PC-9 (cell line): ENCODE results near the gene TTC39B. TPM values are rescaled to one million over a fixed set of nuclear protein-coding genes. Genes with fewer than 3 reads are reported as not detected.
A peak's percentile ranks its signal among the peaks of the same experiment; 100 is the strongest.

ENCODE experiments used
- BruUV-seq: library from RNA; stranded (reverse); fragments of 400-500 nt; replicated peaks from 2 replicates; lab custom pipeline; 2021; lab: Mats Ljungman, UMichigan
- CTCF ChIA-PET: fragments of 300-600 bp; sonication (Branson Sonifier 250); formaldehyde crosslinking; loops from one replicate; lab custom pipeline; 2022; ENCODE audit warnings: antibody characterized with exemption; lab: Charles Lee
- POLR2A ChIA-PET: fragments of 300-600 bp; sonication (Branson Sonifier 250); formaldehyde crosslinking; loops from one replicate; lab custom pipeline; 2022; ENCODE audit warnings: antibody characterized with exemption; ENCODE audit not compliant: unreplicated experiment; lab: Charles Lee
- DNase-seq, 2 experiments: peaks; one replicate each; pipeline versions ENCODE4 v3.0.0 to v3.0.0-alpha.2; 2015 to 2022; ENCODE audit warnings: mixed read lengths in 1 of 2
- H2AFZ ChIP-seq: fragments of 200-600 bp; sonication (generic); 2 replicates; pipeline ENCODE4 v1.8.1; 2017; ENCODE audit warnings: antibody characterized with exemption
- H3F3A ChIP-seq: fragments of 200-600 bp; sonication (generic); 2 replicates; pipeline ENCODE4 v1.8.1; 2017; ENCODE audit warnings: antibody characterized with exemption, mild to moderate bottlenecking, low read depth; ENCODE audit not compliant: insufficient read depth
- H3K27ac ChIP-seq: fragments of 200-600 bp; sonication (generic); 2 replicates; pipeline ENCODE4 v1.6.1; 2016; ENCODE audit warnings: mixed run types
- H3K27me3 ChIP-seq: fragments of 200-600 bp; sonication (generic); 2 replicates; pipeline ENCODE4 v1.6.1; 2016; ENCODE audit warnings: low read depth, mixed run types; ENCODE audit not compliant: insufficient read depth
- H3K36me3 ChIP-seq: fragments of 200-600 bp; sonication (generic); 2 replicates; pipeline ENCODE4 v1.6.1; 2016; ENCODE audit warnings: low read depth, mixed run types
- H3K4me1 ChIP-seq: fragments of 200-600 bp; sonication (generic); replicated peaks from 2 replicates; pipeline ENCODE4 v1.6.1; 2016; ENCODE audit warnings: mixed run types; ENCODE audit not compliant: insufficient read depth
- H3K4me2 ChIP-seq: fragments of 200-600 bp; sonication (generic); 2 replicates; pipeline ENCODE4 v1.6.1; 2017; ENCODE audit warnings: mixed run types
- H3K4me3 ChIP-seq: fragments of 200-600 bp; sonication (generic); 2 replicates; pipeline ENCODE4 v1.6.1; 2016; ENCODE audit warnings: mixed run types
- H3K79me2 ChIP-seq: fragments of 200-600 bp; sonication (generic); 2 replicates; pipeline ENCODE4 v1.6.1; 2017; ENCODE audit warnings: low read depth, mixed run types
- H3K9me2 ChIP-seq: fragments of 200-600 bp; sonication (generic); 2 replicates; pipeline ENCODE4 v1.8.1; 2017; ENCODE audit warnings: mild to moderate bottlenecking; ENCODE audit not compliant: insufficient read depth
- H3K9me3 ChIP-seq: fragments of 200-600 bp; sonication (generic); 2 replicates; pipeline ENCODE4 v1.8.1; 2016; ENCODE audit warnings: low read depth; ENCODE audit not compliant: insufficient read depth
- H4K20me1 ChIP-seq: fragments of 200-600 bp; sonication (generic); 2 replicates; pipeline ENCODE4 v1.8.1; 2017; ENCODE audit not compliant: insufficient read depth
- EZH2 ChIP-seq: fragments of 200-600 bp; sonication (generic); IDR thresholded peaks from 2 replicates; pipeline ENCODE4 v1.8.0; 2017; ENCODE audit warnings: antibody characterized with exemption, low read depth
- intact Hi-C: fragments of 100-400 bp; cut with micrococcal nuclease; formaldehyde crosslinking; loops from one replicate; pipeline ENCODE4 v1.10.0; 2022; ENCODE audit not compliant: unreplicated experiment
- total RNA-seq: library from RNA; stranded (reverse); gene quantifications from 2 replicates; pipeline ENCODE4 v1.2.3, GENCODE V29; 2021
- TF ChIP-seq, protein P1 (sequence below): fragments of 200-600 bp; sonication (generic); conservative IDR thresholded peaks from 2 replicates; pipeline ENCODE4 v1.6.1; 2017; ENCODE audit warnings: mixed run types, antibody characterized with exemption, mild to moderate bottlenecking, moderate library complexity

Gene TTC39B
- total RNA-seq, 1 experiment from 2014 or later, result 8.8 TPM

DNA sequence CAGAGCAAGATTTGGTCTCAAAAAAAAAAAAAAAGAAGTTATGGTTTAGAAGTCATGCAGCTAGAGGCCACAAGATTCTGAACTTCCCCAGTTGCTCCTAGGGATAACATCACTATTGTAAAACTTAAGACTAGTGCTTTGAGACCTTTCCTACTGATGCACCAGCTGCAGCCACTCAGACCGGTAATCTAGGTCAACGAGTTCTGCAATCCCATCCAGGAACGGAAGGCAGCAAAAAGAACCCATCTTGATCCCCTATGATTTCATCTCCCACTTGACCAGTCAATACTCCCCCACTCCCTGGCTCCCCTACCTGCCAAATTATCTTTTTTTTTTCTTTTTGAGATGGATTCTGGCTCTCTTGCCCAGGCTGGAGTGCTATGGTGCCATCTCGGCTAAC, 46.9 kb upstream of the TTC39B start:
- no TSS peak for BruUV-seq
- Histone ChIP-seq H3K9me3 (no peaks in the 10 kb centered on the region), H3K4me1 (peaks cover 17% of the 10 kb centered on the region), H3K9me2 (no peaks in the 10 kb centered on the region), H3K79me2 (no peaks in the 10 kb centered on the region), H4K20me1 (no peaks in the 10 kb centered on the region), H3K27me3 (no peaks in the 10 kb centered on the region), H3K4me2 (no peak overlapping the region), H3K27ac (no peak overlapping the region), H3K36me3 (no peaks in the 10 kb centered on the region), H2AFZ (no peak overlapping the region), H3K4me3 (no peak overlapping the region), H3F3A (no peaks in the 10 kb centered on the region)
- ChIA-PET POLR2A (no interaction called here), CTCF (no interaction called here)
- DNase-seq, result no peak
- TF ChIP-seq, protein P1, sequence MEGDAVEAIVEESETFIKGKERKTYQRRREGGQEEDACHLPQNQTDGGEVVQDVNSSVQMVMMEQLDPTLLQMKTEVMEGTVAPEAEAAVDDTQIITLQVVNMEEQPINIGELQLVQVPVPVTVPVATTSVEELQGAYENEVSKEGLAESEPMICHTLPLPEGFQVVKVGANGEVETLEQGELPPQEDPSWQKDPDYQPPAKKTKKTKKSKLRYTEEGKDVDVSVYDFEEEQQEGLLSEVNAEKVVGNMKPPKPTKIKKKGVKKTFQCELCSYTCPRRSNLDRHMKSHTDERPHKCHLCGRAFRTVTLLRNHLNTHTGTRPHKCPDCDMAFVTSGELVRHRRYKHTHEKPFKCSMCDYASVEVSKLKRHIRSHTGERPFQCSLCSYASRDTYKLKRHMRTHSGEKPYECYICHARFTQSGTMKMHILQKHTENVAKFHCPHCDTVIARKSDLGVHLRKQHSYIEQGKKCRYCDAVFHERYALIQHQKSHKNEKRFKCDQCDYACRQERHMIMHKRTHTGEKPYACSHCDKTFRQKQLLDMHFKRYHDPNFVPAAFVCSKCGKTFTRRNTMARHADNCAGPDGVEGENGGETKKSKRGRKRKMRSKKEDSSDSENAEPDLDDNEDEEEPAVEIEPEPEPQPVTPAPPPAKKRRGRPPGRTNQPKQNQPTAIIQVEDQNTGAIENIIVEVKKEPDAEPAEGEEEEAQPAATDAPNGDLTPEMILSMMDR, result no peak
- TF ChIP-seq EZH2, result no peak
- intact Hi-C loops, result no loop called here

GRCh38 chr9:15352306-15352705, 45.3 kb upstream of the TTC39B start:
- Histone ChIP-seq H3K9me2 (no peaks in the 10 kb centered on the region), H3K27ac (peak overlapping the region; percentile 49), H3F3A (no peaks in the 10 kb centered on the region), H3K79me2 (no peaks in the 10 kb centered on the region), H3K4me3 (no peak overlapping the region), H3K4me2 (peak overlapping the region; percentile 19), H3K27me3 (no peaks in the 10 kb centered on the region), H2AFZ (no peak overlapping the region), H4K20me1 (no peaks in the 10 kb centered on the region), H3K9me3 (no peaks in the 10 kb centered on the region), H3K4me1 (peaks cover 17% of the 10 kb centered on the region), H3K36me3 (no peaks in the 10 kb centered on the region)
- ChIA-PET CTCF (no interaction called here), POLR2A (no interaction called here)
- DNase-seq, result no peak
- no TSS peak for BruUV-seq
- intact Hi-C loops, result no loop called here
- TF ChIP-seq, protein P1, result no peak
- TF ChIP-seq EZH2, result no peak

- H3K4me2 ChIP-seq, result no peak overlapping the region
- H3F3A ChIP-seq, result no peaks in the 10 kb centered on the region
- no peaks in the 10 kb centered on the region for H3K79me2 ChIP-seq
- no peaks in the 10 kb centered on the region for H3K9me2 ChIP-seq
- H3K9me3 ChIP-seq, result no peaks in the 10 kb centered on the region
- H4K20me1 ChIP-seq, result no peaks in the 10 kb centered on the region
- no TSS peak for BruUV-seq
- H3K36me3 ChIP-seq, result no peaks in the 10 kb centered on the region
- H3K27ac ChIP-seq, result 0 out of 2 replicates have a peak overlapping the region, but pooled peaks have one; percentile 12
- no peak overlapping the region for H3K4me3 ChIP-seq
- H3K4me1 ChIP-seq, result peaks cover 17% of the 10 kb centered on the region
- intact Hi-C loops, result no loop called here
- no peaks in the 10 kb centered on the region for H3K27me3 ChIP-seq
- CTCF ChIA-PET, result no interaction called here
- DNase-seq, result peak; percentile 40 to 78
- TF ChIP-seq, protein P1, result no peak
- no peak for TF ChIP-seq EZH2
- H2AFZ ChIP-seq, result no peak overlapping the region
- POLR2A ChIA-PET, result no interaction called here
These were observed 43.1 kb upstream of the TTC39B start for GRCh38 chr9:15349892-15350761.
